ENCODE results near the gene WFIKKN1.

DNA sequence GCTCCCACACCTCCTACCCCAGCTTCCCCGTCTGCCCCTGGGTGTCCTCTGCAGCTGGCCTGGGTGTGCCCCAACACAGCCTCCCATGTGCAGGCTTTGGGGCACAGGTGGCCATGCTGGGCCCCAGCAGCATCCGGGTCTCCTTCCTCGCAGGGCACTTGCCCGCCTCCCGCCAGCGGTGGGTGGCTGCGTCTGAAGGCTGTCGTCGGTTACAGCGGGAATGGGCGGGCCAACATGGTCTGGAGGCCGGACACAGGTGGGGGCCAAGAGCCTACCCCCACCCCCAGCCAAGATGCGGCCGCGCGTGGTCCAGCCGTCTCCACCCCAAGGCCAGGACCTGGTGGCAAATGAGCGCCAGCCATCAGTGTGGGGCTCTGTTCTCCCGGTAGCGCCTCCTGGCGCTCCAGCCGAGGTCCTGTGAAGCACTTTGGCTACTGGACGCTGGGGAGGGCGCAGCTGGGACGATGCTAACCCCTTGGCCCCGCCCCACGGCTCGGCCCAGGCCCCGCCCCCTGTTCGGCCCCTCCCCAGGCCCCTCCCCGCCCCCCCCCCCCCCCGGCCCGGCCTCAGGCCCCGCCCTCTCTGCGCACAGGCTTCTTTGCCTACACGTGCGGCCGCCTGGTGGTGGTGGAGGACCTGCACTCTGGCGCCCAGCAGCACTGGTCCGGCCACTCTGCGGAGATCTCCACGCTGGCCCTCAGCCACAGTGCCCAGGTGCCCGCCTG, 29.8 kb downstream of the WFIKKN1 start:
- TF ChIP-seq POLR2A (IDR thresholded peaks at IDR 0.05; ENCODE audit: low read length) (no peak), GATA1 (IDR thresholded peaks at IDR 0.05; ENCODE audit: low read depth, low read length) (no peak)
